Inferior parietal cortex (tissue), 1 donor: ENCODE data around the gene NEDD8.
A peak's percentile ranks its signal among the peaks of the same experiment; 100 is the strongest.

Source experiments
- DNase-seq: peaks from one replicate; pipeline ENCODE4 v3.0.0-alpha.2; 2016; ENCODE audit errors: extremely low spot score

The NEDD8 gene

DNA sequence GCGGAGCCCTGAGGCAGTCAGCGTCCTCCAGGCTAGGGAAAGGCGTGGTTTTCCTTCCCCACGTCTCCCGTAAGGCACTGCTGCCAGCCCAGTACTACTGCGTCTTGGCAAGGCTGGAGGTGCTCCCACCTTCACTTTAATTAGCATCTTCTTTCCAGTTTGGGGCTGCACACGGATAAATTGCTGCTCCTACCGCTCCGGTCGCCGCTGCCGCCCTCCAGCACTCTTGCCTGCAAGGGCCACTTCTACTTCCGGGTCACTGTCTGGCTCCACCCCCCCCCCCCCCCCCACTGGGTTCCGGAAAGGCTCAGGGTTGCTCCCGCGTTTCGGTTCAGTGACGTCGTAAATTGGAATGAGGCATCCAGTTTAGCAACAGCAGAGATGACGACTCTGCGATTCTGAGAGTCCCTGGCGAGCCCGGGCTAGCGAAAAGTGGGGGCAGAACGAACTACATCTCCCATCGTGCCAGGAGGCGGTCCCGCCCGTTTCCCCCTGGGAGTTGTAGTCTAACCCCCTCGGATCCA lies at the start of gene NEDD8:
NEDD8 (minus strand) TSS at position 247 of the 524 bp plus-strand sequence; CDS start at position 147, 100 bp downstream.
- DNase-seq = peak; percentile 93

DNA sequence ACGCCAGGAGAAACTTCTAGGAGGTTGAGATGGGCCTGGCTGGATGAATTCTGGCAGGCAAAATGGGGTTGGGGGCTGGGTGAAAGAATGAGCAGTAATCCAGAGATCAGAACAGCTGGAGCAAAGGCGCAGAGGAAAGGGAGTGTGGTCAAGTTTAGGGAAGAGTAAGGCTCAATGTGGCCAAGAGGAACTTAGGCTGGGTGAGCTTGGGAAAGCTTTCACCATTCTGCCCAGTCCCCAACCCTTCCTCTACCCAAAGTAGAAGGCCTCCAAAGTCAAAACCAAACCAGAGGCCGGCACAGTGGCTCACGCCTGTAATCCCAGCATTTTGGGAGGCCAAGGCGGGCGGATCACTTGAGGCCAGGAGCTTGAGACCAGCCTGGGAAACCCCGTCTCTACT lies 49.5 kb upstream of the NEDD8 start:
- DNase-seq = no peak

DNA sequence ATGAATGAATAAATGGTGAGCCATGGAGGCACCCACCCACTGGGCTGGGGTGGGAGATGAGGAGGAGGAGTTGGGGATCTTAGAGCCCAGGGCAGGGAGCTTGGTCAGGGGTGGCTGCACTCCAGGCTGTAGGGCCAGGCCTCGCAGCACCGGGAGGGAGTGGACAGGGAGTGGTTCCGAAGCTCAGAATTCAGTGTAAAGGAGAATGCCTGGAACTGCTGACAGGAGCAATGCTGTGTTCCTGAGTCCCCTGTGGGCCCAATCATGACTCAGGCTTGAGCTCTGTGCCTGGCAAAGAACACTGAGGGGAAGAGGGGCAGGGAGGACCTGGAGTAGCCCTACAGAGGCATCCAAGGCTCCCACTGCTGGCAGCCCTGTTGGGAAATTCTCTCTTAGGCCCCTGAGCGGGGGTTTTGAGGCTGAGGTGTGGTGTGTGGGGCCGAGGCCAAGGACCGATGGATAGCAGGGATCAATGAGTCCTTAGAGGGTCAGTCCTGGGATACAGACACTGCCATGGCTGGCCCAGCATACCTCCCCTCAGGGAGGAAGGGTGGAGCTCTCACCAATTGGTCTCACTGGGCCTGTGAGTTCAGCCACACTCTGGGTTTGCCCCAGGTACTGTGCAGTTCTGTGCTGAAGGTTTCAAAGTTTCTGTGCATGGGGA lies 48.8 kb upstream of the NEDD8 start:
- no peak for DNase-seq

DNA sequence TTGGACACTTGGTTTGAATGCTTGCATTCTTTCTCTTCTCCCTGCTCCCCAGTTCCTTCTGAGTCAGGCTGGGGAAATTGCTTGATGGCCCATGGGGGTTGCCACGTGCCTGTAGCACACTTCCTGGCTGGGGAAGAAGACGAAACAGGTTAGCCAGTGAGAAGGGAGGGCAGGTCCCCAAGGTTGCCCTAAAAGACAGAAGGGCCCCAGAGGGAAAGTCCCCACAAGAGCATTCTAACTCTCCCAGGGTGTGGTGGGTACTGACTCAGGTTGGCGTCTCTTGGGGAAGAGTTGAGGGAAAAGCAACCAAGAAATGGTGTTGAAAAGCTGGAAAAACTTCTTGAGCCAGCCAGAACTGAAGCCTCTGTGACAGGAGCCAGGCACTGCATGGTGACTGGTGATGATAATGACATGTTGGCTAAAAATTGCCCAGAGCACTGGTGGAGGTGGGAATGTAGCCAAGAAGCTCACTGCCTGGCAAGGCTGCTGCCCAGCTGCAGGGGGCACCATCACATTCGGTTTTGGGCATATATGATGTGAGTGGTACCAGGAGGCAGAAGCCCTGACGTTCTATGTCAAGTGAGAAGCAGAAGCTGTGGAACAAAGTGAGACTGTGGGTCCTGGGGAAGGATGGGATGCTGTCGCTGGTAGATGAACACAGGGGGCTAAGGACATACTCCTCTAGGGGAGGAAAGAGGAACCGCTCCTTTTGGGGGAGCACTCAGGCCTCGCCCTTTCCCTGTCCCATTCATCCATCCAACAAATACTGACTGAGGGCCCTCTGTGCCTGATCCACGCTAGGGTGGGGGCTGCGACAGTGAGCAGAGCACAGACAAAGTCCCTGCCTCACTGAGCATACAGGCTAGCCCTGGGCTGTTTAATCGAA lies 47.4 kb upstream of the NEDD8 start:
- DNase-seq = no peak

DNA sequence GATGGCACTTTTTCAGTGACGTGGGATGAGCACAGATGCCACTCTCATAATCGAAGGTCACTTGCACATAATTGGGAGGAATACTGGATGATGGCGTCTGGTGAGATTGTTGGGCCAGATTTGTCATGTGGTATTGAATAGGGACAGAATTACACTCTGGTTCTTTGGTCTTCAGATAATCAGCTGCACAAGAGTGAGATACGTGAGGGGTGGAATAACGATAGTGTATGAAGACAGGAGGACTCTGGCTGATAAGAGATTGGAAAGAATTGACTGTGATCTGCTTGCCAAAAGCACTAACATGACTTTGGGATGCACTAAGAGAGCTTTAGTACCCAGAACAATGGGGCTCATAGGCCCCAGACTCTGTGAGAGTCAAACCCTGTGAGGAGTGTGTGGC lies 46.3 kb upstream of the NEDD8 start:
- no peak for DNase-seq

GRCh38 chr14:24277606-24278321 lies 45.6 kb upstream of the NEDD8 start:
- no peak for DNase-seq

GRCh38 chr14:24277071-24277470 lies 44.9 kb upstream of the NEDD8 start:
- no peak for DNase-seq

DNA sequence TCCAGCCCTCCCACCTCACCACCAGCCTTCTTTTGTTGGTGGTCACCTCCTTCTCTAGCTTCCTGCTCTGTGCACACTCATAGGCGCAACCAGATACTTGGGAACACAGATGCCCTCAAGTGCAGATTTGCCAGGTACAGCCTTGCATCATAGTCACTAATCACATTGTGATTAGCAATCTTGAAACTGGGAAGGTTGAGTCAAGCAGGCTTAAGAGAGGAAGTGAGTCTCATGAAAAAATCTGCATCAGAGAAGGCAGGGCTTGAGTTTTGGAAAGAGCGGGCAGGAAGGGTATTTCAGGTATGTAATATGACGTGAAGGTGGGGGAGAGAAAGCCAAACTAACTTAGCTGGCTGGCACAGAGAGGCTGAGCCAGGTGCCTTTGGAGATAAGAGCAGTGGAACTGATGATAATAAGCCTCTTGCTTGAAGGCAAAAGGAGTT lies 42.0 kb upstream of the NEDD8 start:
- DNase-seq = no peak

DNA sequence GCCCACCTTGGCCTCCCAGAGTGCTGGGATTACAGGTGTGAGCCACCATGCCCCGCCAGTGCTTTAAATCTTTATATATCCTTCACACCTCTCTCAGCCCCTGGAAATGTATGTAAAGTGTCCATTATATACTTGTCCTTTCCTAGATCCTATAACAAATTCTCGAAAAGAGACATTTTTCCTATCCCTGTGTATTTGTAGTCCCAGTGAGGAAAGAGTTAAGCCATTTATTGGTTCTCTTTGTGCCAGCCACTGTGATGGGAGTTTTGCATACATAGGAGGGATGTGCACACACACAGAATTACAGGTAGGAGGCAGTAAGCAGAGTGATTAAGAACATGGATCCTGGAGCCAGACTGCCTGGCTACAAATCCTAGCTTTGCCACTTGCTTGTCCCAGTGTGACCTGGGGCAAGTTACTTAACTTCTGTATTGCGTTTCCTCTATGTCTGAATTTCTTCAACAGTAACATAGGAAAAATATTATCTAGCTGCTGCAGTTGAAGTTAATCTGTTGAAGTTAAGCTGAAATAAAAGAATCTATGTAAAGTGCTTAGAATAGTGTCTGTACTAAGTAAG lies 41.3 kb upstream of the NEDD8 start:
- no peak for DNase-seq

DNA sequence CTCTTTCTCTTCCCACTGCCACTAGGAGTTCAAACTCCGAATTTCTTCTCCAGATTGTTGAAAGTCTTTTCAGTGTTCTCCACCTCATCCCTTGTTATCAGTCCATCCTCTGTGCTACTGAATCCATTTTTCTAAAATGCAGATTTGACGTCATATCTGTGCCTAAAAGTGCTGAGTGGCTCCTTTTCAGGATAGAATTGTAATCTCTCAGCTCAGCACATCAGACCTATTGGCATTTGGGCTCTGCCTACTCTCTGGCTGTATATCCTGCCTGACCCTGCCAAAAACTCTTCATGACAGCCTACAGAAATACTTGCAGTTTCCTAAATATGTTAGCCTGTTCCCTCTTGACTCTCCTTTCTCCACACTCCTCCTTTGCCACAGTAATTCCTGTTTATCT lies 40.3 kb upstream of the NEDD8 start:
- no peak for DNase-seq

GRCh38 chr14:24271834-24272263 lies 39.7 kb upstream of the NEDD8 start:
- no peak for DNase-seq

- DNase-seq = peak; percentile 88
Observed at GRCh38 chr14:24271134-24271833, 39.1 kb upstream of the NEDD8 start, which contains the start of gene RABGGTA. Gene RABGGTA (minus strand): TSS chr14:24271597. CDS start chr14:24271115, 482 bp downstream.

GRCh38 chr14:24270537-24271133 lies 38.5 kb upstream of the NEDD8 start:
- no peak for DNase-seq

GRCh38 chr14:24269910-24270536 lies 37.9 kb upstream of the NEDD8 start:
- DNase-seq = no peak

DNA sequence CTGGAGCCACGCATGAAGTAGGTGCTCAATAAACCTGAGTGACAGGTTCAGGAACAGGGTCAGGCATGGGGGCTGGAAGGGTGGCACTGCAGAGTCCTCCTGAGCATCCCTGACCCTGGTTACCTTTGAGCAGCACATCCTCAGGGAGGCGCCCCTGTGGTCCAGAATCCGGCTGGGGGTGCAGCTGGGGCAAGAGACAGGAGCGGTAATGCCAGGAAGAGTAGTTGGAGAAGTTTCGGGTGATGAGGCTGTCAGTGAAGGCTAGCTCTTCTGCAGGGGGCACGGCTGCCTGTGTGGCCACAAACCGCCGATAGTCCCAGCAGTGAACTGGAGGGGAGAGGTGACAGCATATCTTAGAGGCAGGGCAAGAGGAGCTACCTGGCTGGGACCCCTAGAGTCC lies 37.2 kb upstream of the NEDD8 start:
- DNase-seq = no peak

DNA sequence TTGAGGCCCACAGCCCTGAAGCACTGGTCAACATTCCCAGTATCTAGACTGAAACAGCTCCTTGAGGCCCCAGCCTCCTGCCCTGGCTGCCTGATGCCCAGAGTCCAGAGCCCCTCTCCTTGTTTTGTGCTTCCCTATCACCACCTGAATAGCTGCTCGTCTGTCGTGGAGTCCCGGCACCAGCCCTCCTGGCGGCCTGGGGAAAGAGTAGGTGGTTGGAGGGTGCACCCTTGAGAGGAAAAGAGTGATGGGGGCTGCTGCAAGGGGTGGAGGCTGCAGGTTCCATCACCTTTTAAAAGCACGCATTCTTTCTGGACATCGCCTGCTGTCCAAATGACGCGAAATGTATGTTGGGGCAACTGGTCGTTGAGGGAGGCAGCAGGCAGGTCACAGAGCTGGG lies 36.1 kb upstream of the NEDD8 start:
- DNase-seq = no peak

DNA sequence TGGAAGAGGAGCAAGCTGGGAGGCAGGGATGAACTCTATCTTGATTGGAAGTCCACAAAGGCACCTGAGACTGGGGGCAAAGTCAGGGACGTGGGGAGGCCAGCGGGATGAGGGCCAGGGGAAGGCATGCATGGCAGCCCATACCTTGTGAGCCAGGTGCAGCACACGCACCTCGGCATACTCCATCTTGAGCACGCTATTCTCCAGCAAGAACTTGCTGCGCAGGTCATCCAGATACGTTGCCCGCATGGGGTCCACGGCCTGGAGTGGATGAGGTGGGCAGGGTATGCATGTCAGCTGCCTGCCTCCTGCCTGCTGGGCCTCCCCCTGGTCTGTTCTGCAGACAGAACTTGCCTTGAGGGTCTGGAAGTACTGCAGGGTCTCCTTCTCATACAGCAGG lies 35.3 kb upstream of the NEDD8 start:
- DNase-seq = no peak

DNA sequence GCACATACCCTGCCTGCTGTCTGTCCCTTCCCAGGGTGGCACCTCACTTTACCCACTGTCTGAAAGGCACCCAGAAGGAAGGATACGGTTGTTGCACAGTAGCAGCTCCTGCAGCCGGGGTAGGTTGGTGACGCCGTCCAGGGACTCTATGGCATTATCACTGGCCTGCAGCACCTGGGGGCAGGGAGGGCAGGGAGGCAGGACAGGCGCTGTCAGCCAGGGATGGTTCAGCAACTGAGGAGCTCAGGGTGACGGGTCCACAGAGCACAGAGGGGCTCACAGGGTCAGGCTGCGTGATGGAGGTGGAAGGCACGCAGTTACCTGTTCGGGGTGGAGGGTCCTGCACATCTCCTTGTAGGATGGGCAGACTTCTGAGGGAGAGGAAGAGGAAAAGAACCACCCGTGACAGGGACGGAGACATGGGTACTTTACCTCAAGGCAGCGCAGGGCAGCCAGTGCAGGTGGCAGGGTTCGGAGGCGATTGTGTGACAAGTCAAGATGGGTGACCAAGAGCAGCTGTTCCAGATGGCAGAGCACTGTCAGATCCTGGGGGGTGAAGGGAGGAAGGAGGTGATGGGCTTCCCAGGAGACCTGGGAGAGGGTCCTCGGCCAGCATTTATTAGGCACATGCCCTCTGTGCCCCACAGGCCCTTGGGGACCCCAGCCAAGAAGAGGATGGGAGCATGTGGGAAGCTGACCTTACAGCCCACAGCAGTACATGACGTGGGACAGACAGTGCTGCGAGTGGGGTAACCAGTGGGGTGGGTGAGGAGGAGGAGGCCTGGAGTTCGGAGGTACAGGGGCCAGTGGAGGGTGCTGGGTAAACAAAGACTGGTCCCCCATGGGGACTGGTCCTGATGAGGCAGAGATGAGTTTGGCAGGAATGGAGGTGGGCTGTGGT lies 34.4 kb upstream of the NEDD8 start:
- DNase-seq = no peak

- no peak for DNase-seq
Observed at GRCh38 chr14:24264298-24264697, 32.1 kb upstream of the NEDD8 start.
